DOHH2 (cell line): ENCODE data around the gene CAPN14.

Source experiments
- CTCF ChIP-seq: fragments of 200-600 bp; sonication (generic); IDR thresholded peaks from one replicate; pipeline ENCODE4 v1.5.1; 2014; ENCODE audit warnings: antibody characterized with exemption, mild to moderate bottlenecking, low read depth, low read length; ENCODE audit not compliant: poor library complexity, severe bottlenecking
- EZH2phosphoT487 ChIP-seq: fragments of 200-600 bp; sonication (generic); IDR thresholded peaks from 2 replicates; pipeline ENCODE4 v1.6.1; 2017; ENCODE audit warnings: borderline replicate concordance, mild to moderate bottlenecking, antibody characterized with exemption, low read length, moderate library complexity, mixed read lengths

- TF ChIP-seq CTCF: no peak
- TF ChIP-seq EZH2phosphoT487: no peak
Measured at GRCh38 chr2:31171142-31171541, 46.2 kb downstream of the CAPN14 start.
